OCI-LY7 (cell line): ENCODE results near the gene UFC1. TPM values are rescaled to one million over a fixed set of nuclear protein-coding genes. Genes with fewer than 3 reads are reported as not detected.

ENCODE experiments used
- BruUV-seq: library from RNA; stranded (reverse); fragments of 400-500 nt; replicated peaks from 2 replicates; lab custom pipeline; 2021; lab: Mats Ljungman, UMichigan
- CTCF ChIA-PET: fragments of 300-600 bp; sonication (Branson Sonifier 250); formaldehyde crosslinking; loops from one replicate; lab custom pipeline; 2022; ENCODE audit warnings: antibody characterized with exemption; ENCODE audit not compliant: unreplicated experiment; lab: Charles Lee
- POLR2A ChIA-PET: fragments of 300-600 bp; sonication (Branson Sonifier 250); formaldehyde crosslinking; loops from one replicate; lab custom pipeline; 2022; ENCODE audit warnings: antibody characterized with exemption; lab: Charles Lee
- DNase-seq: peaks from one replicate; pipeline ENCODE4 v3.0.0-alpha.2; 2015; ENCODE audit warnings: low spot score
- H2AFZ ChIP-seq: fragments of 200-600 bp; sonication (generic), shearing (Covaris generic); 2 replicates; pipeline ENCODE4 v1.6.1; 2014; ENCODE audit warnings: mild to moderate bottlenecking, antibody characterized with exemption, low read length, moderate library complexity
- H3K27ac ChIP-seq: fragments of 200-600 bp; sonication (generic); 2 replicates; pipeline ENCODE4 v1.5.1; 2014; ENCODE audit warnings: mixed run types, low read depth, mild to moderate bottlenecking, moderate library complexity, low read length, inconsistent platforms; ENCODE audit not compliant: poor library complexity, severe bottlenecking
- H3K36me3 ChIP-seq: fragments of 200-600 bp; sonication (generic); 2 replicates; pipeline ENCODE4 v1.6.1; 2014; ENCODE audit warnings: mild to moderate bottlenecking, antibody characterized with exemption, low read length, moderate library complexity, mixed read lengths; ENCODE audit not compliant: insufficient read depth
- H3K4me1 ChIP-seq: fragments of 200-600 bp; sonication (generic); 2 replicates; pipeline ENCODE4 v1.5.1; 2014; ENCODE audit warnings: mild to moderate bottlenecking, low read length; ENCODE audit not compliant: insufficient read depth, poor library complexity, severe bottlenecking
- H3K4me2 ChIP-seq: fragments of 200-600 bp; sonication (generic); 2 replicates; pipeline ENCODE4 v1.6.1; 2014; ENCODE audit warnings: mild to moderate bottlenecking, low read length
- H3K4me3 ChIP-seq: fragments of 200-600 bp; sonication (generic); 2 replicates; pipeline ENCODE4 v1.5.1; 2014; ENCODE audit warnings: mild to moderate bottlenecking, low read depth, low read length; ENCODE audit not compliant: poor library complexity, severe bottlenecking
- H3K79me2 ChIP-seq: fragments of 200-600 bp; sonication (generic); 2 replicates; pipeline ENCODE4 v1.6.1; 2016; ENCODE audit warnings: low read depth, mild to moderate bottlenecking, low read length, moderate library complexity, mixed read lengths; ENCODE audit not compliant: insufficient read depth
- H3K9me2 ChIP-seq: fragments of 200-600 bp; sonication (generic); 2 replicates; pipeline ENCODE4 v1.6.1; 2016; ENCODE audit warnings: mild to moderate bottlenecking, low read length, mixed read lengths; ENCODE audit not compliant: insufficient read depth
- H3K9me3 ChIP-seq: fragments of 200-600 bp; sonication (generic); 2 replicates; pipeline ENCODE4 v1.6.1; 2014; ENCODE audit warnings: mild to moderate bottlenecking, mixed run types, low read length, mixed read lengths
- H4K20me1 ChIP-seq: fragments of 200-600 bp; sonication (generic); 2 replicates; pipeline ENCODE4 v1.6.1; 2014; ENCODE audit warnings: mild to moderate bottlenecking, antibody characterized with exemption, low read length, moderate library complexity, mixed read lengths; ENCODE audit not compliant: insufficient read depth
- EZH2phosphoT487 ChIP-seq: fragments of 200-600 bp; sonication (generic); IDR thresholded peaks from 2 replicates; pipeline ENCODE4 v1.6.1; 2018; ENCODE audit warnings: low read depth, borderline replicate concordance, mild to moderate bottlenecking, mixed run types, antibody characterized with exemption, low read length, moderate library complexity, mixed read lengths
- intact Hi-C: fragments of 100-400 bp; cut with micrococcal nuclease; formaldehyde crosslinking; loops from one replicate; pipeline ENCODE4 v1.10.0; 2022; ENCODE audit not compliant: unreplicated experiment
- total RNA-seq, 2 experiments: library from RNA; depleted of rRNA in 1 of 2; stranded (reverse); fragments of >200 nt in 1 of 2; shearing (Covaris generic) in 1 of 2; gene quantifications; 2 replicates each; pipeline ENCODE4 v1.2.3, GENCODE V29; 2014 to 2022
- TF ChIP-seq, protein P1 (sequence below): fragments of 200-600 bp; sonication (generic); conservative IDR thresholded peaks from 2 replicates; pipeline ENCODE4 v1.5.1; 2014; ENCODE audit warnings: mild to moderate bottlenecking, antibody characterized with exemption, low read length, moderate library complexity, mixed read lengths

UFC1 gene
- total RNA-seq, 2 experiments from 2014 or later: 61.2 to 80.9 TPM

GRCh38 chr1:161164901-161165610, 11.3 kb downstream of the UFC1 start:
- Histone ChIP-seq H3K9me2 (no peaks in the 10 kb centered on the region), H3K9me3 (no peaks in the 10 kb centered on the region), H2AFZ (no peak overlapping the region), H4K20me1 (no peaks in the 10 kb centered on the region), H3K4me1 (peaks cover 19% of the 10 kb centered on the region), H3K79me2 (peaks cover 3% of the 10 kb centered on the region; the same call in 1 of the 2 replicates), H3K4me2 (peak overlapping the region; percentile 97), H3K4me3 (peak overlapping the region; percentile 79), H3K36me3 (peaks cover 29% of the 10 kb centered on the region; the same call in 1 of the 2 replicates), H3K27ac (peak overlapping the region; percentile 57)
- intact Hi-C loops: no loop called here
- ChIA-PET POLR2A (interaction anchor here (0.5 to 3.9 kb wide), 8 partner anchors 11 to 492 kb away, joined by 3 to 23 read pairs (median 4); partner anchors contain the start of genes B4GALT3 and UFC1), CTCF (interaction anchor here (0.9 to 2.0 kb wide), 3 partner anchors 27 to 119 kb away, joined by 3 to 5 read pairs (median 4); no protein-coding TSS in a partner anchor)
- TF ChIP-seq, protein P1, sequence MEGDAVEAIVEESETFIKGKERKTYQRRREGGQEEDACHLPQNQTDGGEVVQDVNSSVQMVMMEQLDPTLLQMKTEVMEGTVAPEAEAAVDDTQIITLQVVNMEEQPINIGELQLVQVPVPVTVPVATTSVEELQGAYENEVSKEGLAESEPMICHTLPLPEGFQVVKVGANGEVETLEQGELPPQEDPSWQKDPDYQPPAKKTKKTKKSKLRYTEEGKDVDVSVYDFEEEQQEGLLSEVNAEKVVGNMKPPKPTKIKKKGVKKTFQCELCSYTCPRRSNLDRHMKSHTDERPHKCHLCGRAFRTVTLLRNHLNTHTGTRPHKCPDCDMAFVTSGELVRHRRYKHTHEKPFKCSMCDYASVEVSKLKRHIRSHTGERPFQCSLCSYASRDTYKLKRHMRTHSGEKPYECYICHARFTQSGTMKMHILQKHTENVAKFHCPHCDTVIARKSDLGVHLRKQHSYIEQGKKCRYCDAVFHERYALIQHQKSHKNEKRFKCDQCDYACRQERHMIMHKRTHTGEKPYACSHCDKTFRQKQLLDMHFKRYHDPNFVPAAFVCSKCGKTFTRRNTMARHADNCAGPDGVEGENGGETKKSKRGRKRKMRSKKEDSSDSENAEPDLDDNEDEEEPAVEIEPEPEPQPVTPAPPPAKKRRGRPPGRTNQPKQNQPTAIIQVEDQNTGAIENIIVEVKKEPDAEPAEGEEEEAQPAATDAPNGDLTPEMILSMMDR: no peak
- no peak for TF ChIP-seq EZH2phosphoT487
- BruUV-seq: no TSS peak
- DNase-seq: no peak

DNA sequence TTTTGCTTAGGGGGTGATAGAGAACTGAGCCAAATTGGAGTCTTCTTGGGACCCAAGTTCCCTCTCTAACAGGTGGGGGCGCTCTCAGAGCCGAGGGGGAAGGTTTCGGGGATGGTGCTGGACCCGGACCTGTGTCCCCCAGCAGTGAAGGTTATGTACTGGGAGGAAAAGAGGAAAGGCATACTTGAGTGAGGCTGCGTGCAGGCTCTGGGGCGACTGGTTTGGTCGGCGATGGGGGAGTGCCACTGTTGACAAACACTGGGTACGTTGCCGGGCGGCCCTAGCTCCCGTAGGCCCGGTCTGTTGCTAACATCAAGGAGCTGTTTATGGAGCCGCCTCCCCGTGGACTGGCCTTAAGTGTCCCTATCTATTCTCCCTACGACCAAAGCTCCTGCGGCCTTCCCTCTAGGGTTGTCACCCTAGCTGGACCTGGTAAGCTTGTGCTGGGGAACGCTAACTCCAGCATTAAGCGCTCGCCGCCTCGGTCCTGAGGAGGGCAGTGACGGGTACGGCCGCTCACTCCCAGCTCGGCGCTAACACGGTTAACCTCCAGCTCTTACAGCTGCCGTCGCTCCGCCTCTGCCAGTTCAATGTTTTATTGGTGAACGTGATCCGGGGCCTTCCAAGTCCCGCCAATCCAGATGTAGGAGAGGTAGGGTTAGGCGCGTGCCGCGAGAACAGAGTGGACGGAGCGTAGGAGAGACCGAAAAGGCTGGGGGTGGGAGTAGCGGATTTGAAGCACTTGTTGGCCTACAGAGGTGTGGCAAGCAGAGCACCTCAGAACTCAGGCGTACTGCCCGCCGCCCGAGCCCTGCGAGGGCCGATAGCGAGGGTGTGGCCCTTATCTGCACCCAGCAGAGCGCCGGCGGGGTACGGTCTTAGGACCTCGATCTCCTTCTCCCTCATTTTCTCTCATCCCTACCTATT, 12.2 kb downstream of the UFC1 start, which contains the start of gene PPOX:
Gene PPOX, plus strand, starts transcription at position 685 of the 927 bp plus-strand sequence. CDS start 422 bp downstream, outside the sequence.
- Histone ChIP-seq H3K27ac (peak within 1 kb of the TSS; percentile 57), H2AFZ (peak within 1 kb of the TSS; percentile 74), H3K36me3 (peaks cover 37% of the 10 kb centered on the region), H3K79me2 (no peaks in the 10 kb centered on the region; the same call in 1 of the 2 replicates), H3K4me1 (peaks cover 14% of the 10 kb centered on the region), H4K20me1 (no peaks in the 10 kb centered on the region), H3K9me3 (no peaks in the 10 kb centered on the region), H3K4me2 (peak within 1 kb of the TSS; percentile 97), H3K4me3 (peak within 1 kb of the TSS; percentile 79), H3K9me2 (no peaks in the 10 kb centered on the region)
- no TSS peak for BruUV-seq
- intact Hi-C loops: loop anchor here (1.0 kb wide), 1 partner anchor 11 kb away; the partner anchor contains the start of gene B4GALT3
- ChIA-PET POLR2A (interaction anchor here (0.5 to 3.9 kb wide), 16 partner anchors 8 to 493 kb away, joined by 3 to 23 read pairs (median 4); partner anchors contain the start of genes B4GALT3, NIT1, PFDN2 and UFC1), CTCF (interaction anchor here (0.6 to 2.0 kb wide), 10 partner anchors 9 to 458 kb away, joined by 3 to 10 read pairs (median 4); partner anchors contain the start of genes APOA2 and B4GALT3)
- TF ChIP-seq EZH2phosphoT487: no peak
- TF ChIP-seq, protein P1: peak; percentile 87
- peak; percentile 97 for DNase-seq
